PC-3 (cell line): ENCODE measurements around the gene METTL8. TPM values are rescaled to one million over a fixed set of nuclear protein-coding genes. Genes with fewer than 3 reads are reported as not detected.

ENCODE experiments used
- ATAC-seq: fragments of 200-7000 bp; cut with Tn5 transposase; 2 replicates; pipeline ENCODE4 v1.9.1; 2020; ENCODE audit warnings: mild to moderate bottlenecking, moderate library complexity
- BruUV-seq: library from RNA; stranded (reverse); fragments of 400-500 nt; replicated peaks from 2 replicates; lab custom pipeline; 2021; lab: Mats Ljungman, UMichigan
- CTCF ChIA-PET: fragments of 300-600 bp; sonication (Branson Sonifier 250); formaldehyde crosslinking; loops from one replicate; lab custom pipeline; 2022; ENCODE audit warnings: antibody characterized with exemption; lab: Charles Lee
- POLR2A ChIA-PET: fragments of 300-600 bp; sonication (Branson Sonifier 250); formaldehyde crosslinking; loops from one replicate; lab custom pipeline; 2022; ENCODE audit warnings: antibody characterized with exemption; ENCODE audit not compliant: unreplicated experiment; lab: Charles Lee
- DNase-seq: peaks from one replicate; pipeline ENCODE4 v3.0.0-alpha.2; 2015
- H2AFZ ChIP-seq: fragments of 300-600 bp; sonication (generic); 2 replicates; pipeline ENCODE4 v1.6.0; 2016; ENCODE audit warnings: antibody characterized with exemption, low read length
- H3F3A ChIP-seq: fragments of 300-600 bp; sonication (generic); one replicate; pipeline ENCODE4 v1.6.0; 2017; ENCODE audit warnings: antibody characterized with exemption, low read length, control low read depth, mild to moderate bottlenecking; ENCODE audit not compliant: unreplicated experiment
- H3K27ac ChIP-seq: fragments of 300-600 bp; sonication (generic); 2 replicates; pipeline ENCODE4 v1.5.1; 2016; ENCODE audit warnings: mild to moderate bottlenecking, low read length
- H3K27me3 ChIP-seq: fragments of 300-600 bp; sonication (generic); 2 replicates; pipeline ENCODE4 v1.6.1; 2016; ENCODE audit warnings: low read length, mixed read lengths
- H3K36me3 ChIP-seq: fragments of 300-600 bp; sonication (generic); 2 replicates; pipeline ENCODE4 v1.6.1; 2016; ENCODE audit warnings: low read depth, mixed run types, low read length, mixed read lengths
- H3K4me1 ChIP-seq: fragments of 300-600 bp; sonication (generic); 2 replicates; pipeline ENCODE4 v1.5.1; 2016; ENCODE audit warnings: low read length; ENCODE audit not compliant: insufficient read depth
- H3K4me2 ChIP-seq: fragments of 300-600 bp; sonication (generic); 2 replicates; pipeline ENCODE4 v1.6.0; 2016; ENCODE audit warnings: low read length
- H3K4me3 ChIP-seq: fragments of 300-600 bp; sonication (generic); 2 replicates; pipeline ENCODE4 v1.5.1; 2016; ENCODE audit warnings: mild to moderate bottlenecking, low read length, mixed read lengths
- H3K79me2 ChIP-seq: fragments of 300-600 bp; sonication (generic); 2 replicates; pipeline ENCODE4 v1.6.1; 2017; ENCODE audit warnings: low read length, mixed read lengths
- H3K9ac ChIP-seq: fragments of 300-600 bp; sonication (generic); 2 replicates; pipeline ENCODE4 v1.6.0; 2016; ENCODE audit warnings: mild to moderate bottlenecking, low read length
- H3K9me2 ChIP-seq: fragments of 300-600 bp; sonication (generic); replicated peaks from 2 replicates; pipeline ENCODE4 v1.6.1; 2016; ENCODE audit warnings: mixed run types, low read length, mixed read lengths
- H3K9me3 ChIP-seq: fragments of 300-600 bp; sonication (generic); 2 replicates; pipeline ENCODE4 v1.6.1; 2016; ENCODE audit warnings: low read length, mixed read lengths
- H4K20me1 ChIP-seq: fragments of 300-600 bp; sonication (generic); 2 replicates; pipeline ENCODE4 v1.6.1; 2016; ENCODE audit warnings: low read length, mixed read lengths
- EZH2 ChIP-seq: fragments of 300-600 bp; sonication (generic); IDR thresholded peaks from one replicate; pipeline ENCODE4 v1.6.1; 2017; ENCODE audit warnings: antibody characterized with exemption, mild to moderate bottlenecking, low read length; ENCODE audit not compliant: unreplicated experiment
- EZH2phosphoT487 ChIP-seq: fragments of 300-600 bp; sonication (generic); IDR thresholded peaks from 2 replicates; pipeline ENCODE4 v1.6.1; 2018; ENCODE audit warnings: mild to moderate bottlenecking, antibody characterized with exemption, low read length, borderline replicate concordance
- intact Hi-C: fragments of 100-400 bp; cut with micrococcal nuclease; formaldehyde crosslinking; loops from 2 replicates; pipeline ENCODE4 v1.9.0; 2023
- total RNA-seq: library from RNA; depleted of rRNA; stranded (reverse); fragments of >200 nt; gene quantifications from 2 replicates; pipeline ENCODE4 v1.2.3, GENCODE V29; 2014
- TF ChIP-seq, protein P1 (sequence below): fragments of 300-600 bp; sonication (generic); conservative IDR thresholded peaks from 2 replicates; pipeline ENCODE4 v1.5.1; 2017; ENCODE audit warnings: antibody characterized with exemption, low read depth, mild to moderate bottlenecking, low read length

The METTL8 gene
- total RNA-seq, 1 experiment from 2014 or later, result 10.8 TPM

DNA sequence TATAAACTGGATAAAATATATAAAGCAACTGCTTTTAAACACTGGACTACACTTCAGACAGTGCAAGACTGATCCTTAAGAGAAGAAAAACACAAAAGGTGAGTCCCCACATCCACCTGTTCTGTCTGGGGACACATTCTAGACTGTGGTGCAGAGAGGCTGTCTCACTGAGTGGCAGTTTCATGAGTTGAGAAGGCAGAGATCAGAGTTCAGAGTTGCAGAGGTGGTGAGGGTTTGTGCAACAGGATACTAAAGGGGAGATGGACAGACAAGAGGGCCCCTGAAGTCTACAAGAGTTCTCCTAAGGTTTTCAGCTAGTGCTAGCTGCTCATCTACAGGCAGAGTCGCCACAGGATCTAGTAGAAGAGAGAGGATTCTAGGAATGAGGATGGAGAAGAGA is 68.0 kb downstream of the METTL8 start:
- peak; percentile 39 for ATAC-seq
- Histone ChIP-seq H3K9ac (no peak overlapping the region), H3K27ac (peak overlapping the region; percentile 83), H3F3A (no peaks in the 10 kb centered on the region), H3K4me1 (peaks cover 16% of the 10 kb centered on the region), H3K79me2 (no peaks in the 10 kb centered on the region; the same call in 1 of the 2 replicates), H3K9me2 (no peaks in the 10 kb centered on the region), H3K4me3 (no peak overlapping the region), H3K36me3 (no peaks in the 10 kb centered on the region; the same call in 1 of the 2 replicates), H4K20me1 (no peaks in the 10 kb centered on the region), H3K4me2 (peak overlapping the region; percentile 70), H2AFZ (peak overlapping the region; percentile 42), H3K9me3 (no peaks in the 10 kb centered on the region), H3K27me3 (no peaks in the 10 kb centered on the region)
- CTCF ChIA-PET, result no interaction called here
- DNase-seq, result no peak
- no peak for TF ChIP-seq EZH2phosphoT487
- TF ChIP-seq EZH2, result no peak
- TF ChIP-seq, protein P1, sequence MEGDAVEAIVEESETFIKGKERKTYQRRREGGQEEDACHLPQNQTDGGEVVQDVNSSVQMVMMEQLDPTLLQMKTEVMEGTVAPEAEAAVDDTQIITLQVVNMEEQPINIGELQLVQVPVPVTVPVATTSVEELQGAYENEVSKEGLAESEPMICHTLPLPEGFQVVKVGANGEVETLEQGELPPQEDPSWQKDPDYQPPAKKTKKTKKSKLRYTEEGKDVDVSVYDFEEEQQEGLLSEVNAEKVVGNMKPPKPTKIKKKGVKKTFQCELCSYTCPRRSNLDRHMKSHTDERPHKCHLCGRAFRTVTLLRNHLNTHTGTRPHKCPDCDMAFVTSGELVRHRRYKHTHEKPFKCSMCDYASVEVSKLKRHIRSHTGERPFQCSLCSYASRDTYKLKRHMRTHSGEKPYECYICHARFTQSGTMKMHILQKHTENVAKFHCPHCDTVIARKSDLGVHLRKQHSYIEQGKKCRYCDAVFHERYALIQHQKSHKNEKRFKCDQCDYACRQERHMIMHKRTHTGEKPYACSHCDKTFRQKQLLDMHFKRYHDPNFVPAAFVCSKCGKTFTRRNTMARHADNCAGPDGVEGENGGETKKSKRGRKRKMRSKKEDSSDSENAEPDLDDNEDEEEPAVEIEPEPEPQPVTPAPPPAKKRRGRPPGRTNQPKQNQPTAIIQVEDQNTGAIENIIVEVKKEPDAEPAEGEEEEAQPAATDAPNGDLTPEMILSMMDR, result no peak
- POLR2A ChIA-PET, result no interaction called here
- intact Hi-C loops, result loop anchor here (1.0 kb wide), 1 partner anchor 51 kb away; no protein-coding TSS in a partner anchor
- no TSS peak for BruUV-seq

DNA sequence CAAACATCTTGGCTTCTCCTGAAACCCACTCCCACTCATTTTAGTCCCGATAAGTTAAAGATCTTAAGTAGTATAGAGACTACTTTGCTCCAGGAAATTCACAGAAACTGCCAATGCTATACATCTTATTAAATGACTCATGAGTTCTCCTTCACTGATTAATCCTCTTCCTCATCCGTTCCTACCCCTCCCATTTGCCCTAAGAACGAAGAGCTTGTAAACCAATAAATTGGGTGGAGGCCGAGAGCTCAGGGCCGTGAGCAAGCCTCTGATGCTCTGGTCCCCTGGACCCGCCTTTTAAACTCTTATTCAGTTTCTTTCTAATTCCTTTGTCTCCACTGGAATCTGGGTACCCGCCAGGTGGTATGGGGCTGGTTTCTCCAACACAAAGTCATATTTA is 68.6 kb downstream of the METTL8 start:
- H3K9me2 ChIP-seq, result no peaks in the 10 kb centered on the region
- no peaks in the 10 kb centered on the region; the same call in 1 of the 2 replicates for H3K36me3 ChIP-seq
- H3K4me2 ChIP-seq, result peak overlapping the region; percentile 70
- ChIA-PET POLR2A (interaction anchor here (0.7 kb wide), 1 partner anchor 103 kb away, joined by 3 read pairs; no protein-coding TSS in a partner anchor), CTCF (interaction anchor here (0.7 kb wide), 1 partner anchor 20 kb away, joined by 3 read pairs; no protein-coding TSS in a partner anchor)
- peak overlapping the region; percentile 81 for H2AFZ ChIP-seq
- peak overlapping the region; percentile 83 for H3K27ac ChIP-seq
- intact Hi-C loops, result loop anchor here (1.0 kb wide), 1 partner anchor 51 kb away; no protein-coding TSS in a partner anchor
- H3K27me3 ChIP-seq, result no peaks in the 10 kb centered on the region
- ATAC-seq (peak; percentile 91), DNase-seq (peak; percentile 92)
- peak overlapping the region; percentile 58 for H3K4me3 ChIP-seq
- TF ChIP-seq EZH2 (no peak), EZH2phosphoT487 (no peak)
- TF ChIP-seq, protein P1, result no peak
- peak overlapping the region; percentile 44 for H3K9ac ChIP-seq
- H3F3A ChIP-seq, result no peaks in the 10 kb centered on the region
- H4K20me1 ChIP-seq, result no peaks in the 10 kb centered on the region
- BruUV-seq, result no TSS peak
- H3K9me3 ChIP-seq, result no peaks in the 10 kb centered on the region
- peaks cover 16% of the 10 kb centered on the region for H3K4me1 ChIP-seq
- H3K79me2 ChIP-seq, result no peaks in the 10 kb centered on the region; the same call in 1 of the 2 replicates

- H3K27me3 ChIP-seq, result no peaks in the 10 kb centered on the region
- no peak overlapping the region for H3K9ac ChIP-seq
- H4K20me1 ChIP-seq, result no peaks in the 10 kb centered on the region
- no peak overlapping the region for H2AFZ ChIP-seq
- peaks cover 16% of the 10 kb centered on the region for H3K4me1 ChIP-seq
- CTCF ChIA-PET, result no interaction called here
- no peaks in the 10 kb centered on the region for H3K9me3 ChIP-seq
- H3F3A ChIP-seq, result no peaks in the 10 kb centered on the region
- BruUV-seq, result no TSS peak
- no peaks in the 10 kb centered on the region; the same call in 1 of the 2 replicates for H3K79me2 ChIP-seq
- H3K4me2 ChIP-seq, result no peak overlapping the region
- no peak overlapping the region for H3K4me3 ChIP-seq
- POLR2A ChIA-PET, result no interaction called here
- intact Hi-C loops, result no loop called here
- no peak overlapping the region for H3K27ac ChIP-seq
- no peaks in the 10 kb centered on the region for H3K9me2 ChIP-seq
- no peak for ATAC-seq
- H3K36me3 ChIP-seq, result peaks cover 4% of the 10 kb centered on the region
- TF ChIP-seq, protein P1, result no peak
- no peak for TF ChIP-seq EZH2
- no peak for TF ChIP-seq EZH2phosphoT487
- no peak for DNase-seq
Observed at GRCh38 chr2:171362396-171362795, 71.4 kb downstream of the METTL8 start.
